HCT116 (cell line): Measurements from ENCODE around the gene PCDH17. TPM values are rescaled to one million over a fixed set of nuclear protein-coding genes. Genes with fewer than 3 reads are reported as not detected.

Experiments
- ATAC-seq: fragments of 200-7000 bp; cut with Tn5 transposase; 2 replicates; pipeline ENCODE4 v1.9.1; 2020; ENCODE audit warnings: mild to moderate bottlenecking, moderate library complexity
- BruUV-seq: library from RNA; stranded (reverse); fragments of 400-500 nt; replicated peaks from 2 replicates; lab custom pipeline; 2021; lab: Mats Ljungman, UMichigan
- CTCF ChIA-PET: fragments of 300-600 bp; sonication (Branson Sonifier 250); formaldehyde crosslinking; loops from one replicate; lab custom pipeline; 2021; ENCODE audit warnings: antibody characterized with exemption; lab: Charles Lee
- POLR2A ChIA-PET: fragments of 300-600, 350-600 bp; sonication (Branson Sonifier 250); formaldehyde crosslinking; loops from one replicate; lab custom pipeline; 2021; ENCODE audit warnings: antibody characterized with exemption; lab: Charles Lee
- RAD21 ChIA-PET, 2 experiments: fragments of 300-600 bp; sonication (Branson Sonifier 250); formaldehyde crosslinking; loops; one replicate each; lab custom pipeline; 2023; ENCODE audit warnings: low total read pairs in 2 of 2; ENCODE audit not compliant: uncharacterized antibody in 2 of 2, unreplicated experiment in 2 of 2, low non-redundant PET in 1 of 2; lab: Charles Lee
- DNase-seq: peaks from one replicate; pipeline ENCODE4 v3.0.0-alpha.2; 2010; ENCODE audit warnings: low read depth, low spot score
- H2AFZ ChIP-seq: fragments of 200-600 bp; shearing (Covaris generic), sonication (generic); 2 replicates; pipeline ENCODE4 v1.6.1; 2017; ENCODE audit warnings: low read depth, mixed run types, mixed read lengths, antibody characterized with exemption, low read length; ENCODE audit not compliant: poor library complexity, severe bottlenecking
- H3K27ac ChIP-seq: 2 replicates; pipeline ENCODE4 v1.5.1; 2012; ENCODE audit warnings: low read depth, low read length
- H3K27me3 ChIP-seq: fragments of 200-600 bp; sonication (generic); 2 replicates; pipeline ENCODE4 v1.6.1; 2016; ENCODE audit warnings: mixed run types, low read length, mixed read lengths; ENCODE audit not compliant: insufficient read depth
- H3K36me3 ChIP-seq, 2 experiments: fragments of 200-500 bp in 1 of 2; fragments of 200-600 bp in 1 of 2; sonication (Bioruptor generic) in 1 of 2; sonication (generic) in 1 of 2; 2 replicates each; pipeline versions ENCODE4 v1.5.1 to v1.6.1; 2014 to 2016; ENCODE audit warnings: low read length in 2 of 2, inconsistent platforms in 1 of 2, mixed read lengths in 1 of 2, mixed run types in 1 of 2; ENCODE audit not compliant: insufficient read depth in 2 of 2, control insufficient read depth in 1 of 2
- H3K4me1 ChIP-seq, 2 experiments: fragments of 200-600 bp in 1 of 2; sonication (generic) in 1 of 2; 2 replicates each; pipeline versions ENCODE4 v1.5.1 to v1.6.1; 2012 to 2017; ENCODE audit warnings: low read length in 2 of 2, inconsistent platforms in 1 of 2, mild to moderate bottlenecking in 1 of 2, mixed read lengths in 1 of 2, mixed run types in 1 of 2, moderate library complexity in 1 of 2; ENCODE audit not compliant: insufficient read depth in 2 of 2, control insufficient read depth in 1 of 2
- H3K4me2 ChIP-seq: fragments of 200-600 bp; sonication (generic); 2 replicates; pipeline ENCODE4 v1.6.1; 2017; ENCODE audit warnings: mixed run types, low read length, mixed read lengths
- H3K4me3 ChIP-seq, 2 experiments: fragments of 200-600 bp in 1 of 2; sonication (generic) in 1 of 2; replicated peaks in 1 of 2; 2 replicates each; pipeline ENCODE4 v1.5.1; 2011 to 2016; ENCODE audit warnings: low read length in 2 of 2, control low read depth in 1 of 2, low read depth in 1 of 2, mild to moderate bottlenecking in 1 of 2, mixed read lengths in 1 of 2, mixed run types in 1 of 2
- H3K79me2 ChIP-seq: fragments of 200-600 bp; sonication (generic); 2 replicates; pipeline ENCODE4 v1.6.1; 2017; ENCODE audit warnings: mild to moderate bottlenecking, mixed run types, low read length, moderate library complexity, mixed read lengths; ENCODE audit not compliant: insufficient read depth
- H3K9ac ChIP-seq: fragments of 200-600 bp; sonication (generic); 2 replicates; pipeline ENCODE4 v1.6.1; 2016; ENCODE audit warnings: low read length, mixed read lengths
- H3K9me2 ChIP-seq: fragments of 200-600 bp; sonication (generic), shearing (Covaris generic); 2 replicates; pipeline ENCODE4 v1.6.1; 2017; ENCODE audit warnings: mixed run types, mild to moderate bottlenecking, moderate library complexity; ENCODE audit not compliant: insufficient read depth
- H3K9me3 ChIP-seq, 2 experiments: fragments of 200-500 bp in 1 of 2; fragments of 200-600 bp in 1 of 2; sonication (Bioruptor generic) in 1 of 2; sonication (generic) in 1 of 2; 2 replicates each; pipeline ENCODE4 v1.6.1; 2014 to 2017; ENCODE audit warnings: low read length in 2 of 2, mixed read lengths in 2 of 2, inconsistent platforms in 1 of 2, low read depth in 1 of 2, mild to moderate bottlenecking in 1 of 2, mixed run types in 1 of 2, moderate library complexity in 1 of 2; ENCODE audit not compliant: control insufficient read depth in 1 of 2, insufficient read depth in 1 of 2
- H4K20me1 ChIP-seq: fragments of 200-600 bp; sonication (generic), shearing (Covaris generic); 2 replicates; pipeline ENCODE4 v1.6.1; 2017; ENCODE audit warnings: mixed run types, mild to moderate bottlenecking, moderate library complexity; ENCODE audit not compliant: insufficient read depth
- CEBPB ChIP-seq: IDR thresholded peaks from 2 replicates; pipeline ENCODE4 v1.6.1; 2012; ENCODE audit warnings: low read depth
- FOSL1 ChIP-seq: IDR thresholded peaks from 2 replicates; pipeline ENCODE4 v1.6.1; 2012; ENCODE audit warnings: low read depth
- POLR2A ChIP-seq: IDR thresholded peaks from 2 replicates; pipeline ENCODE4 v1.7.0; 2011; ENCODE audit warnings: borderline replicate concordance; ENCODE audit not compliant: insufficient read depth, insufficient read length; ENCODE audit errors: extremely low read depth
- REST ChIP-seq: IDR thresholded peaks from 2 replicates; pipeline ENCODE4 v1.6.1; 2012; ENCODE audit warnings: low read depth
- SRF ChIP-seq: IDR thresholded peaks from 2 replicates; pipeline ENCODE4 v1.6.1; 2012; ENCODE audit warnings: low read depth
- ZBTB33 ChIP-seq: IDR thresholded peaks from 2 replicates; pipeline ENCODE4 v1.6.1; 2011; ENCODE audit warnings: mild to moderate bottlenecking, low read length, moderate library complexity; ENCODE audit not compliant: insufficient replicate concordance; ENCODE audit errors: extremely low read depth
- ZFX ChIP-seq: fragments of 450-650 bp; IDR thresholded peaks from 2 replicates; pipeline ENCODE4 v1.6.1; 2017
- intact Hi-C: fragments of 100-400 bp; cut with micrococcal nuclease; formaldehyde crosslinking; loops from 2 replicates; pipeline ENCODE4 v1.10.0; 2022
- total RNA-seq: library from RNA; stranded (reverse); gene quantifications from one replicate; pipeline ENCODE4 v1.2.1, GENCODE V29; 2021; ENCODE audit not compliant: unreplicated experiment

Gene PCDH17
- total RNA-seq, 1 experiment from 2014 or later, result 0.02 TPM

GRCh38 chr13:57704031-57704430, 72.5 kb downstream of the PCDH17 start (continued):
- TF ChIP-seq REST (no peak), ZBTB33 (no peak), FOSL1 (no peak), SRF (no peak), ZFX (no peak), POLR2A (no peak)

GRCh38 chr13:57716295-57716694, 84.8 kb downstream of the PCDH17 start:
- no TSS peak for BruUV-seq
- no peak for TF ChIP-seq CEBPB
- DNase-seq (no peak), ATAC-seq (no peak)
- H3K9ac ChIP-seq, result no peak overlapping the region
- H3K27me3 ChIP-seq, result no peaks in the 10 kb centered on the region
- H3K9me3 ChIP-seq, result peaks cover 9 to 30% of the 10 kb centered on the region in 2 experiments; a peak in 3 of 4 replicates
- no peak overlapping the region for H3K27ac ChIP-seq
- ChIA-PET POLR2A (no interaction called here), CTCF (no interaction called here), RAD21 (no interaction called here)
- intact Hi-C loops, result no loop called here
- no peaks in the 10 kb centered on the region for H3K79me2 ChIP-seq
- H3K4me3 ChIP-seq, result no peak overlapping the region
- no peaks in the 10 kb centered on the region for H4K20me1 ChIP-seq
- no peaks in the 10 kb centered on the region for H3K36me3 ChIP-seq
- no peak overlapping the region for H3K4me2 ChIP-seq
- no peaks in the 10 kb centered on the region for H3K9me2 ChIP-seq
- H3K4me1 ChIP-seq, result no peaks in the 10 kb centered on the region
- no peak overlapping the region for H2AFZ ChIP-seq
